Measurements from ENCODE around the gene TFEC. TPM values are rescaled to one million over a fixed set of nuclear protein-coding genes. Genes with fewer than 3 reads are reported as not detected.
"Not testable (repeated sequence)": the region's sequence is repeated elsewhere in the genome, so short reads cannot be mapped to it uniquely, and the experiment has no call there.

TFEC gene
- total RNA-seq, 1 donor from 2014 or later, result 0.81 TPM

DNA sequence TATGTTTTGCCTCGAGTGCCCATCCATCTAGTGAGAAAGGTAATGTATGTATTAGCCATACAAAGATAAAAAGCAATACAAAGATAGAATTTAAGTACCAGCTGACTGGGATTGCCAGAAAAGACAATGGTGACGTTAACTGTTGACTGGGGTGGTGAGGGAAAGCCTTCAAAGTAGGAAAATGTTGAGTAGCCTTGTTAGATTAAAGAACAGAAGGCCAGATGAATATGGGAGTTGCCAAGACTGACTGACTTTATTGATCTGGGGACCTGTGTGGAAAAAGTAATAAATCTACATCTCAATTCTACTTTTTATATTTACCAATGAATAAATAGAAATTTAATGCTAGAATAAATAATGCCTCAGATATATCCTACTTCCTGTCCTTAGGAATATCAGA is 97.7 kb downstream of the TFEC start:
- no peak for DNase-seq (ENCODE audit: low spot score)
- ATAC-seq, result no peak

DNA sequence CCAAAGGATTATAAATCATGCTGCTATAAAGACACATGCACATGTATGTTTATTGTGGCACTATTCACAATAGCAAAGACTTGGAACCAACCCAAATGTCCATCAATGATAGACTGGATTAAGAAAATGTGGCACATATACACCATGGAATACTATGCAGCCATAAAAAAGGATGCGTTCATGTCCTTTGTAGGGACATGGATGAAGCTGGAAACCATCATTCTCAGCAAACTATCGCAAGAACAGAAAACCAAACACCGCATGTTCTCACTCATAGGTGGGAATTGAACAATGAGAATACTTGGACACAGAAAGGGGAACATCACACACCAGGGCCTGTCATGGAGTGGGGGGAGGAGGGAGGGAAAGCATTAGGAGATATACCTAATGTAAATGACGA is 100.4 kb downstream of the TFEC start:
- not testable (repeated sequence) for ATAC-seq; DNase-seq (ENCODE audit: low spot score)

DNA sequence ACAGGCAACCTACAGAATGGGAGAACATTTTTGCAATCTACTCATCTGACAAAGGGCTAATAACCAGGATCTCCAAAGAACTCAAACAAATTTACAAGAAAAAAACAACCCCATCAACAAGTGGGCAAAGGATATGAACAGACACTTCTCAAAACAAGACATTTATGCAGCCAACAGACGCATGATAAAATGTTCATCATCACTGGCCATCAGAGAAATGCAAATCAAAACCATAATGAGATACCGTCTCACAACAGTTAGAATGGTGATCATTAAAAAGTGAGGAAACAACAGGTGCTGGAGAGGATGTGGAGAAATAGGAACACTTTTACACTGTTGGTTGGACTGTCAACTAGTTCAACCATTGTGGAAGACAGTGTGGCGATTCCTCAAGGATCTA is 100.8 kb downstream of the TFEC start:
- DNase-seq (ENCODE audit: low spot score); ATAC-seq: not testable (repeated sequence)

DNA sequence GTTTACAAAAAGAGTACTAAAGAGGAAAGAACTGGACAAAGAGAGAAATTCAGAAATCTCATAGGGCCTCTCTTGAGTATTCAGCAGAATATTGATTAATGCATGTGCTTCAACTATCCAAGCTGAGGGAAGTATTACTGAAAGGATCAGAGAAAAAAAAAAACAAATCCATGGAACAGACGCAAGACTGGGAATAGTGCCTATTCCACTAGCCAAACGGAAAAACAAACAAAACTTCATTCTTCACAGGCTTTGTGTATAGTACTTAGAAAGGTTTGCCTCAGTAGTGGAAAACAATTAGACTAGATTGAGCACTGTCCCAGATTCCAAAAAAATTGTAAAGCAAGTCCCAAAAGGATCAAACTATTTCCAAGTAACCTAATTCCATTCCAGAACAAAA is 106.2 kb downstream of the TFEC start:
- DNase-seq (ENCODE audit: low spot score) (no peak), ATAC-seq (peak; percentile 42)

DNA sequence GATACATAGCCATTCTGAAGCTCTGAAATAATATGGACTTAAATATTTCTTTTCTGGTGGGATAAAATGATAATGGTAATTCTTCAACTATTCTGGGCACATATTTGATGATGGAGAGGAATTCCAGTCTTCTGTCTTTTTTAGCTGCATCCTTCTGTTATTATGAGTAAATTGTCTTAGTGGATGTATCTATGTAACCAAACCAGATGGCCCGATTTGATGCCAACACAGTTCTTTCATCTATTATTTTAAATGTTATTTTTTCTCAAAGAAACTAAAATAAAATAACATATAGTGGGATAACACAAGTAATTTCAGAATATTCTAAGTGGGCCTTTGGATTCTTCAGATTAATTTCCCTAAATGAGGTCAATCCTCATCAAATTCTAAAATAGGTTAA is 110.2 kb downstream of the TFEC start:
- no peak for ATAC-seq
- DNase-seq (ENCODE audit: low spot score), result no peak

DNA sequence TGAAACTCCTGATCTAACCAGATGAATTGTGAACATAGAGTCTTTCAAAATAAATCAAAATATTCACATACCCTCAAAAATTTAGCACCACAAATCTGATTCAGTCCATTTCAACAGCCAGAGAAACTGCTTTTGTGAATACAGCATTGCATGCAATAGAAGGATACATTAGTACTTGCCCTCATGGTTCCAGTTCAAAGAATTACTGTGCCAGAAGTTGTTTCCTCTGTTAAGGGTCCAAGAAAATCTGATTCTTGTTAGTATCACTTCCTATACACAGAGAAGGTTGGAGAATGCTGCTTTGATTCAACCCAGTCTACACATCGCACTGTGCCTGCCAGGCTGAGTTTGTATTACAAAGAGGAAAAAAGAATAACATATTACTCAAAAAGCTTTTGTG is 115.6 kb downstream of the TFEC start:
- no peak for DNase-seq (ENCODE audit: low spot score)
- no peak for ATAC-seq

DNA sequence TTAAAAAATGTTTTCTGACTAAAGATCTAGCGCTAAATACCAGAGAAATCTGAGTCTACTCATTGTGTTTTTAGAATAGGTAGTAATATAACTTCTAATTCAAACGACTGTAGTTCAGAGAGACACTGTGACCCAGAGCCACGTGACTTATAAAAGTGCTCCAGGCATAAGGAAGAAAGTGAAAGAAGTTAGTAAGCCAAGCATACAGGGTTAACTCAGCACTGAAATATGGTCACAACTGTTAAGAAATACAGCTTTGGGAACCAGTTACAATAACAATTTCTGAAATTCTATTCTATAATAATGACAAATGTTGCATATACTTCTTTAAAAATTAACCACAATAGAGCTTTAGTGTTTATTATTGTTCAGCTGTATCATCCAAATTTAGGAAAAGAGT is 119.1 kb downstream of the TFEC start:
- DNase-seq (ENCODE audit: low spot score) (no peak), ATAC-seq (no peak)

DNA sequence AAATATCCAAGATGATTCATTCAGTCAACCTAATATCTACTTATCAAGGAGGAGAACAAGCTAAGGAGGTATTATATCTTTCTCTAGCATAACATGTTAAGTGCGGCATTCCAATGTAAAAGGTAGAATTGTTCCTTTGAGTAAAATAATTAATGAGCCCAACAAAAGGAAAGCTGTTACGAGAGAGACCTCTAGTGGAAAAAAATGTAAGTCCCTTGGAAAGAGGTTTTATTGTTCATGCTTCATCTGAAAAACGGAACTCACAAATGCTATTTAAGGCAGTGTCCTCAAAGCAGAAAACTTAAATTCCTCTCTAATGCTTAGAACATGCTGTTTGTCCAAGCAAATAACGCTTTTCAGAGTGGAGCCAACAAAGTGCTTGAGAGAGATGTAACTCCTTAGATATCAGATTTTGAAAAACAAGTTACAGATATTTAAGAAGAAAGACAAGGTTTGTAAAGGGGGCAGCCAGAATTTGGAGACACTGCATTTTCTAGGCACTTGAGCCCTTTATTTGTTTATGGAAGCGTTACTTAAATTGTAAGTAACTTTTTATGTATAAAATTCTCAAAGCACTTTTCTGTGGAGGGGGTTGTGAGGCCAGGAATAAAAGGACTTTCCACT is 119.9 kb downstream of the TFEC start:
- ATAC-seq, result peak; percentile 63
- DNase-seq (ENCODE audit: low spot score), result no peak

DNA sequence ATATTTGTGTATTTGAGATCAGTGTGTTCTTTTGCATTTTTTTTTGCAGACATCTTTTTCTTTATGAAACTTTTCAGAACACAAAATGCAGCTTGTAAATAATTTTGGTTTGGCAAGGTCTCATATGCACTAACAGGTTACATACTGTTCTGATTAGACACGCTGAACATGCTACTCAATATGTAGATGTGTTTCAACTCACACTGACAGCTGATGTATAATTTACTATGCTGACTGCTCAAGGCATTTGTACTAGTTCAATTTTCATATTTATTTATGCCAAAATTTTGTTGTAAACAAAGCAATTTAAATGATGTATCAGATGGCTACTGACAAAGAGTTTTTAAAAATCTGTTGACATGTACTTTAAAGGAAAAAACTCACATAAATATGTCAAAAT is 123.8 kb downstream of the TFEC start:
- ATAC-seq (no peak), DNase-seq (ENCODE audit: low spot score) (no peak)

DNA sequence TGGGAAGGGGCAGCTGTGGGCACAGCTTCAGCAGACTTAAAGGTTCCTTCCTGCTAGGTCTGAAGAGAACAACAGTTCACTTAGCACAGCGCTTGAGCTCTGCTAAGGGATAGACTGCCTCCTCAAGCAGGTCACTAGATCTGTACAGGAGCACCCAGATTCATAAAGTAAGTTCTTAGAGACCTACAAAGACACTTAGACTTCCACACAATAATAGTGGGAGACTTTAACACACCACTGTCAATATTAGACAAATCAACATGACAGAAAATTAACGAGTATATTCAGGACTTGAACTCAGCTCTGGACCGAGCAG is 140.9 kb downstream of the TFEC start:
- ATAC-seq, result no peak
- DNase-seq (ENCODE audit: low spot score), result no peak

DNA sequence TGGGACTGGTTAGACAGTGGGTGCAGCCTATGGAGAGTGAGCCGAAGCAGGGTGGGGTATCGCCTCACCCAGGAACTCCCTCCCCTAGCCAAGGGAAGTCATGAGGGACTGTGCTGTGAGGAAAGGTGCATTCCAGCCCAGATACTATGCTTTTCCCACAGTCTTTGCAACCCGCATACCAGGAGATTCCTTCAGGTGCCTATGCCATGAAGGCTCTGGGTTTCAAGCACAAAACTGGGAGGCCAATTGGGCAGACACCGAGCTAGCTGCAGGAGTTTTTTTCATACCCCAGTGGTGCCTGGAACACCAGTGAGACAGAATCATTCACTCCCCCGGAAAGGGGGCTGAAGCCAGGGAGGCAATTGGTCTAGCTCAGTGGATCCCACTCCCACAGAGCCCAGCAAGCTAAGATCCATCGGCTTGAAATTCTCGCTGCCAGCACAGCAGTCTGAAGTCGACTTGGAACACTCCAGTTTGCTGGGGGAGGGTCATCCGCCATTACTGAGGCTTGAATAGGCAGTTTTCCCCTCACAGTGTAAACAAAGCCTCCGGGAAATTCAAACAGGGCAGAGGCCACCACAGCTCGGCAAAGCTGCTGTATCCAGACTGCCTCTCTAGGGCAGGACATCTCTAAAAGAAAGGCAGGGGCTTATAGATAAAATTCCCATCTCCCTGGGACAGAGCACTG is 141.4 kb downstream of the TFEC start:
- DNase-seq (ENCODE audit: low spot score) (no peak), ATAC-seq (no peak)

DNA sequence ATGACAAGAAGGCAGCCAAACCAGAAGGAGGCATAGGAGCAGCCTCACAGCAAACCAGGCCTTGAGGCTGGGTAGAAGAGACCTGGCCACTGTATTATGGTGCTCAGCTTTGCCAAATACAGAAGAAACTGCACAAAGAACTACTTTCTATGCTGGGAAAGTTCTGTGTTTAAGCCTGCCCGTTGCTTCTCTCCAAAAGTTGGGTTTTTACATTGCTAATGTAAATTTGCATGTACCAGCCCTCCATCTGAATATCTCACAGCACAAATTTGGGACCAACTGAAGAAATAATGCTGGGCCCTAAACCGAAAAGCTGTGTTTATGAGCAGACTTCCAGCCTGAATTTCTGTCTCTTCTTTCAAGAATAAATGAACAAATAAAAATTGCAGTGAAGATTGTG is 145.0 kb downstream of the TFEC start:
- DNase-seq (ENCODE audit: low spot score) (no peak), ATAC-seq (no peak)

Other genes starting within 250 kb of the TFEC start
- gene TES, start 179.8 kb upstream of the TFEC start, total RNA-seq, result 7.5 TPM